Duodenal mucosa (tissue), 2 donors: Measurements from ENCODE around the gene ANTXR1.

Experiments
- H3K27ac ChIP-seq: one replicate; pipeline ENCODE4 v1.7.0; 2013; ENCODE audit warnings: low read depth, low read length
- H3K27me3 ChIP-seq, 2 donors: one replicate each; pipeline ENCODE4 v1.7.0; 2013; ENCODE audit warnings: low read length in 2 of 2, control low read depth in 1 of 2; ENCODE audit not compliant: insufficient read depth in 2 of 2, control insufficient read depth in 1 of 2
- H3K36me3 ChIP-seq, 2 donors: one replicate each; pipeline ENCODE4 v1.7.0; 2013; ENCODE audit warnings: low read length in 2 of 2, control low read depth in 1 of 2; ENCODE audit not compliant: insufficient read depth in 2 of 2, control insufficient read depth in 1 of 2
- H3K4me1 ChIP-seq, 2 donors: one replicate each; pipeline ENCODE4 v1.7.0; 2013; ENCODE audit warnings: low read length in 2 of 2, control low read depth in 1 of 2; ENCODE audit not compliant: insufficient read depth in 2 of 2, control insufficient read depth in 1 of 2
- H3K4me3 ChIP-seq, 2 donors: one replicate each; pipeline ENCODE4 v1.7.0; 2013; ENCODE audit warnings: low read length in 2 of 2, low read depth in 1 of 2
- H3K9ac ChIP-seq, 2 donors: one replicate each; pipeline ENCODE4 v1.7.0; 2013; ENCODE audit warnings: low read length in 2 of 2, low read depth in 1 of 2
- H3K9me3 ChIP-seq, 2 donors: one replicate each; pipeline ENCODE4 v1.7.0; 2013; ENCODE audit warnings: low read length in 2 of 2, control low read depth in 1 of 2; ENCODE audit not compliant: control insufficient read depth in 1 of 2

The ANTXR1 gene

GRCh38 chr2:69081001-69081580, 68.1 kb downstream of the ANTXR1 start:
- no peaks in the 10 kb centered on the region for H3K36me3 ChIP-seq
- no peaks in the 10 kb centered on the region for H3K27me3 ChIP-seq
- no peak overlapping the region for H3K27ac ChIP-seq
- H3K4me3 ChIP-seq = no peak overlapping the region
- H3K9me3 ChIP-seq = no peaks in the 10 kb centered on the region
- H3K9ac ChIP-seq = no peak overlapping the region
- no peaks in the 10 kb centered on the region for H3K4me1 ChIP-seq

- no peaks in the 10 kb centered on the region for H3K4me1 ChIP-seq
- no peak overlapping the region for H3K9ac ChIP-seq
- H3K27me3 ChIP-seq = no peaks in the 10 kb centered on the region
- H3K4me3 ChIP-seq = no peak overlapping the region
- H3K36me3 ChIP-seq = no peaks in the 10 kb centered on the region
- H3K27ac ChIP-seq = no peak overlapping the region
- H3K9me3 ChIP-seq = no peaks in the 10 kb centered on the region
Observed at GRCh38 chr2:69081757-69082156, 68.8 kb downstream of the ANTXR1 start.

DNA sequence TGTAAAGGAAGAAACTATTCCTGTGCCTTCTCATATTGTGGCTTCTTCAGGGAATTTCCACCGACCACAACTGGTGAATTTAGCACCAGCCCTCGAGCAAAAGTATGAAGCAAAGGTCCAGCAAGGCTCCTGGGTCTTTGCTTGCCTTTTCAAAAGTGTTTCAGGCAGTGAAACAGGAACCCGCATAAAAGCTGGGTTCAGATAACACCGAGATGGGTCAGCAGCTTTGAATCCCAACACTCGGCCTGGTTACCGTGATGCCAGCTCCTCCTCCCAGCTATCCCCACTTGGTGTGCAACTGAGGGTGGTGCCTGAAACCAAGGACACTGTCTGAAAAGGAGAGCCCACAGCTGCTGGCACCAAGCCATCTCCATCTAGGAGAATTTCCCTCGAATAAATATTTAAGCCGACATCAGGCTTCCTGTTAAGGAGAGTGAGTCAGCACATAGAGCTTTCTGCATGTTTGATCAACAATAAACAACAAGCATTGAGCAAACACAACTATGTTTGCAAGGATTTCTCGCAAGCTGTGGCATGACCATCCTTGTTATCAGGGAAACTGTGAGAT, 69.5 kb downstream of the ANTXR1 start:
- H3K4me3 ChIP-seq = no peak overlapping the region
- H3K9ac ChIP-seq = no peak overlapping the region
- H3K27me3 ChIP-seq = no peaks in the 10 kb centered on the region
- H3K36me3 ChIP-seq = no peaks in the 10 kb centered on the region
- H3K4me1 ChIP-seq = no peaks in the 10 kb centered on the region
- no peaks in the 10 kb centered on the region for H3K9me3 ChIP-seq
- peak overlapping the region; percentile 41 for H3K27ac ChIP-seq

DNA sequence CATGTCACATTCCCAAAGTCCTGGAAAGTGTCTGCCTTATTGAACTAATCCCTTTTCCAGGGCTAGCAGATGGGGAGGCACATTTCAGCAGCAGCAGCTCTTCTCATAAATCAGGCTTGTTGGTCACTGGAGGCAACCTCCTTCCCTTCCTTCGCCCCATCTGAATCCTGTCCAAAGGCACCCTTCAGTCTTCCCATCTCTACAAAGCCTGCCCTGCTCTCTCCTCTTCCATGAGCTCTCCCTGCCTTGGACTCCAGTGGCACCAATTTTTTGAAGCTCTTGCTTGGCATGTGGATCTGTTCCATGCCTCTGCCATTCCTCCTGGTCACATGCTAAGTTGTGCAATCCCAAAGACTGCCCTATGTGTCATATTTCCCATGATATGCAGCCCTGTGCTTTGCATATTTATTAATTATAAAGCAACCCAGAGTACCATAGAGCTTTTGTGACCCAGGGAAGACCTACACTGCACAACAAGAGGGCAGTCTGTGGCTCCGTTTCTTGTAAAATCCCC, 70.3 kb downstream of the ANTXR1 start:
- Histone ChIP-seq H3K4me3 (no peak overlapping the region), H3K27ac (peak overlapping the region; percentile 41), H3K9ac (no peak overlapping the region), H3K4me1 (no peaks in the 10 kb centered on the region), H3K27me3 (no peaks in the 10 kb centered on the region), H3K9me3 (no peaks in the 10 kb centered on the region), H3K36me3 (no peaks in the 10 kb centered on the region)

DNA sequence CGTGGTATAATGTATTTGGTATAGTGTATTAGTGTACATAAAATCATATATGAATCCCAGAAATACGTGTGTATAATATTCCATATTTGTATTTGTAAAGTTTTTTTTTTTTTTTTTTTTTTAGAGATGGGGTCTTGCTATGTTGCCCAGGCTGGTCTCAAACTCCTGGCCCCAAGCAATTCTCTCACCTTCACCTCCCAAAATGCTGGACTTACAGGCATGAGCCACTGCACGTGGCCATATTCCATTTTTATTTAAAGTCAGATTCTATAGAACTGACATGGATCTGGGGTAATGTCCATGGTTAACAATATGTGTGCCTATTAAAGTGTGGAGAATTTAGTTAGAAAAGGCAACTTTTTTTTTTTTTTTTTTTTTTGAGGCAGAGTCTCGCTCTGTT, 71.5 kb downstream of the ANTXR1 start:
- Histone ChIP-seq H3K36me3 (no peaks in the 10 kb centered on the region), H3K9me3 (no peaks in the 10 kb centered on the region), H3K27ac (no peak overlapping the region), H3K9ac (no peak overlapping the region), H3K4me3 (no peak overlapping the region), H3K27me3 (no peaks in the 10 kb centered on the region), H3K4me1 (peaks cover 0 to 4% of the 10 kb centered on the region in 2 donors)

- no peak overlapping the region for H3K9ac ChIP-seq
- H3K4me1 ChIP-seq = peaks cover 0 to 4% of the 10 kb centered on the region in 2 donors
- no peak overlapping the region for H3K27ac ChIP-seq
- H3K36me3 ChIP-seq = no peaks in the 10 kb centered on the region
- H3K4me3 ChIP-seq = no peak overlapping the region
- H3K9me3 ChIP-seq = no peaks in the 10 kb centered on the region
- H3K27me3 ChIP-seq = no peaks in the 10 kb centered on the region
Observed at GRCh38 chr2:69086466-69086865, 73.5 kb downstream of the ANTXR1 start.

DNA sequence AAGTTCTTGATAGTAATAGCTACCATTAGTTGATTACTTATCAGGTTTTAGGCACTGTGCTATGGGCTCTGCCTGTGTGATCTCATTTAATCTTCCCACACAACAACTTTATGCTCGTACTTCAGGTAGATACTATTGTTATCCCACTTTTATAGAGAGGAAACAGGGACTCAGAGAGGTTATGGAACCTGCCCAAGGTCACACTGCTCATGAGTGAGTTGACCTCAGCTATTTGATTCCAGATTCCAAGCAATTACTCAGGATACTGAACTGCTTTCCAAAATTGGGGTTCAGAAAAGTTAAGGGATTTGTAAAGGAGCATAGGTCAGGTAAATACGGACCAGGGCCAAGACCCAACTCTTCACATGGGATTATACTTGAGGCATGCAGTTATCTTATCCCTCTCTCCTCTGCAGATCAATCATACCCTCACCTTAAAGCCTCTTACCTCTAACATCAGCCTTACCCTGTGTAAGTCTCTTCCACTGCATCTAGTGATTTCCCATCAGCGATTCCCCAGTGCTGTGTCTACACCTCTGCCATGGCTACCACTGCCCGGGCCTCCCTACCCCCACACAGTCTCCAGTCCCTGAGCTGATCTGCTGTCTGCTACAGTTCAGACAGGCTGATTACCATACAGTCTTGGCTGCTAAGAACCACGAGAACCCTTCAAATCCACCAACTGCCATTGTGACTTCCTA, 74.4 kb downstream of the ANTXR1 start:
- Histone ChIP-seq H3K36me3 (no peaks in the 10 kb centered on the region), H3K9ac (no peak overlapping the region), H3K4me3 (no peak overlapping the region), H3K4me1 (peaks cover 0 to 4% of the 10 kb centered on the region in 2 donors), H3K27me3 (no peaks in the 10 kb centered on the region), H3K9me3 (no peaks in the 10 kb centered on the region), H3K27ac (no peak overlapping the region)

DNA sequence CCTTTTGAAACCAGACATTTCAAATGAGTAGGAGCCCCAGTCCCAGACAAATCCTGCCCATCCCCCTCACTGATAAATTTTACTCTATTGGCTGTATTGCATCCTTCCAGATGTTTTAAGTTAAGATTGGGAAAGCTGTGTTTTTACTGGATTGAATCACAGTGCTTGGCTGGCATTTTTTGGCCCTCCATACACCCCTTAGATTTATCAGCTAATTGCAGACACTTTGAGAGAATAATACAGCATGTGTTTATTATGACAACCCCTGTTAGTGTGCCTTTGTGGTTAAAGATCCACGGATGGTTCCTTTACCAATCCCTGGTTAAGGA, 74.9 kb downstream of the ANTXR1 start:
- Histone ChIP-seq H3K36me3 (no peaks in the 10 kb centered on the region), H3K9ac (no peak overlapping the region), H3K4me3 (no peak overlapping the region), H3K27ac (no peak overlapping the region), H3K4me1 (peaks cover 0 to 4% of the 10 kb centered on the region in 2 donors), H3K9me3 (no peaks in the 10 kb centered on the region), H3K27me3 (no peaks in the 10 kb centered on the region)

GRCh38 chr2:69088466-69088865, 75.5 kb downstream of the ANTXR1 start:
- H3K36me3 ChIP-seq = no peaks in the 10 kb centered on the region
- H3K4me3 ChIP-seq = no peak overlapping the region
- no peaks in the 10 kb centered on the region for H3K27me3 ChIP-seq
- H3K4me1 ChIP-seq = peaks cover 0 to 4% of the 10 kb centered on the region in 2 donors
- H3K9me3 ChIP-seq = no peaks in the 10 kb centered on the region
- peak overlapping the region; percentile 49 for H3K27ac ChIP-seq
- no peak overlapping the region for H3K9ac ChIP-seq

GRCh38 chr2:69089266-69089665, 76.3 kb downstream of the ANTXR1 start:
- no peaks in the 10 kb centered on the region for H3K36me3 ChIP-seq
- H3K27me3 ChIP-seq = no peaks in the 10 kb centered on the region
- H3K4me1 ChIP-seq = peaks cover 0 to 4% of the 10 kb centered on the region in 2 donors
- H3K9me3 ChIP-seq = no peaks in the 10 kb centered on the region
- H3K9ac ChIP-seq = no peak overlapping the region
- H3K4me3 ChIP-seq = no peak overlapping the region
- no peak overlapping the region for H3K27ac ChIP-seq
